T-helper 2 cell treated with Interferon-gamma antibody and Interleukin-4, amounts not matched to agents 5 μg/mL and 100 μg/mL, for 36 hours (primary cell): ENCODE results near the gene MAST2.
A peak's percentile ranks its signal among the peaks of the same experiment; 100 is the strongest.

Experiments used
- DNase-seq: peaks from one replicate; pipeline ENCODE4 v3.0.0; 2021; ENCODE audit warnings: low spot score
- H3K27ac Mint-ChIP-seq: one replicate; pipeline ENCODE4 v1.8.0; 2021; ENCODE audit warnings: mild to moderate bottlenecking, mixed read lengths
- H3K27me3 Mint-ChIP-seq: one replicate; pipeline ENCODE4 v1.8.0; 2021; ENCODE audit warnings: low read depth, mixed read lengths
- H3K36me3 Mint-ChIP-seq: one replicate; pipeline ENCODE4 v1.8.0; 2021; ENCODE audit warnings: low read depth, mixed read lengths
- H3K4me1 Mint-ChIP-seq: one replicate; pipeline ENCODE4 v1.8.0; 2021; ENCODE audit warnings: low read depth, mixed read lengths
- H3K4me3 Mint-ChIP-seq: one replicate; pipeline ENCODE4 v1.8.0; 2022; ENCODE audit warnings: mild to moderate bottlenecking, moderate library complexity, mixed read lengths
- H3K9me3 Mint-ChIP-seq: one replicate; pipeline ENCODE4 v1.8.0; 2021; ENCODE audit warnings: mixed read lengths

MAST2 gene

GRCh38 chr1:45803299-45803780 lies at the start of gene MAST2:
MAST2 (plus strand) TSS chr1:45803612; CDS start chr1:45803896, 284 bp downstream.
- Mint-ChIP-seq H3K27me3 (no peaks in the 10 kb centered on the region), H3K27ac (peak within 1 kb of the TSS; percentile 92), H3K36me3 (peaks cover 12% of the 10 kb centered on the region), H3K4me3 (peak within 1 kb of the TSS; percentile 99), H3K9me3 (no peaks in the 10 kb centered on the region), H3K4me1 (peaks cover 32% of the 10 kb centered on the region)
- DNase-seq, result peak; percentile 93

GRCh38 chr1:45755697-45756096 lies 47.7 kb upstream of the MAST2 start:
- Mint-ChIP-seq H3K36me3 (no peaks in the 10 kb centered on the region), H3K9me3 (peaks cover 14% of the 10 kb centered on the region), H3K4me3 (no peak overlapping the region), H3K4me1 (peaks cover 4% of the 10 kb centered on the region), H3K27ac (no peak overlapping the region), H3K27me3 (peaks cover 15% of the 10 kb centered on the region)
- no peak for DNase-seq

- H3K4me1 Mint-ChIP-seq, result no peaks in the 10 kb centered on the region
- DNase-seq, result no peak
- no peaks in the 10 kb centered on the region for H3K9me3 Mint-ChIP-seq
- no peak overlapping the region for H3K4me3 Mint-ChIP-seq
- no peaks in the 10 kb centered on the region for H3K36me3 Mint-ChIP-seq
- peaks cover 25% of the 10 kb centered on the region for H3K27me3 Mint-ChIP-seq
- no peak overlapping the region for H3K27ac Mint-ChIP-seq
Measured at GRCh38 chr1:45762291-45762690, 41.1 kb upstream of the MAST2 start.

- Mint-ChIP-seq H3K4me3 (no peak overlapping the region), H3K9me3 (no peaks in the 10 kb centered on the region), H3K27ac (no peak overlapping the region), H3K4me1 (no peaks in the 10 kb centered on the region), H3K27me3 (peaks cover 13% of the 10 kb centered on the region), H3K36me3 (no peaks in the 10 kb centered on the region)
- no peak for DNase-seq
Measured at GRCh38 chr1:45765999-45766792, 37.2 kb upstream of the MAST2 start.

- H3K27ac Mint-ChIP-seq, result no peak overlapping the region
- DNase-seq, result no peak
- no peak overlapping the region for H3K4me3 Mint-ChIP-seq
- H3K9me3 Mint-ChIP-seq, result no peaks in the 10 kb centered on the region
- H3K27me3 Mint-ChIP-seq, result peaks cover 9% of the 10 kb centered on the region
- no peaks in the 10 kb centered on the region for H3K4me1 Mint-ChIP-seq
- no peaks in the 10 kb centered on the region for H3K36me3 Mint-ChIP-seq
Measured at GRCh38 chr1:45767035-45767434, 36.4 kb upstream of the MAST2 start.

GRCh38 chr1:45769261-45769932 lies 34.0 kb upstream of the MAST2 start:
- H3K27ac Mint-ChIP-seq, result no peak overlapping the region
- peaks cover 3% of the 10 kb centered on the region for H3K27me3 Mint-ChIP-seq
- no peaks in the 10 kb centered on the region for H3K9me3 Mint-ChIP-seq
- no peak overlapping the region for H3K4me3 Mint-ChIP-seq
- DNase-seq, result no peak
- H3K36me3 Mint-ChIP-seq, result no peaks in the 10 kb centered on the region
- no peaks in the 10 kb centered on the region for H3K4me1 Mint-ChIP-seq

GRCh38 chr1:45772971-45773370 lies 30.4 kb upstream of the MAST2 start:
- Mint-ChIP-seq H3K9me3 (no peaks in the 10 kb centered on the region), H3K4me3 (no peak overlapping the region), H3K27ac (no peak overlapping the region), H3K4me1 (no peaks in the 10 kb centered on the region), H3K36me3 (no peaks in the 10 kb centered on the region), H3K27me3 (no peaks in the 10 kb centered on the region)
- DNase-seq, result no peak

- no peak overlapping the region for H3K4me3 Mint-ChIP-seq
- DNase-seq, result no peak
- H3K36me3 Mint-ChIP-seq, result no peaks in the 10 kb centered on the region
- H3K9me3 Mint-ChIP-seq, result no peaks in the 10 kb centered on the region
- no peak overlapping the region for H3K27ac Mint-ChIP-seq
- peaks cover 14% of the 10 kb centered on the region for H3K27me3 Mint-ChIP-seq
- no peaks in the 10 kb centered on the region for H3K4me1 Mint-ChIP-seq
Measured at GRCh38 chr1:45775794-45776193, 27.6 kb upstream of the MAST2 start.

- peak overlapping the region; percentile 13 for H3K27ac Mint-ChIP-seq
- H3K36me3 Mint-ChIP-seq, result peaks cover 2% of the 10 kb centered on the region
- H3K27me3 Mint-ChIP-seq, result peaks cover 43% of the 10 kb centered on the region
- peak; percentile 23 for DNase-seq
- peak overlapping the region; percentile 67 for H3K4me3 Mint-ChIP-seq
- no peaks in the 10 kb centered on the region for H3K9me3 Mint-ChIP-seq
- H3K4me1 Mint-ChIP-seq, result peaks cover 15% of the 10 kb centered on the region
Measured at GRCh38 chr1:45785583-45785982, 17.8 kb upstream of the MAST2 start.

GRCh38 chr1:45787905-45788304 lies 15.5 kb upstream of the MAST2 start:
- H3K27ac Mint-ChIP-seq, result no peak overlapping the region
- H3K27me3 Mint-ChIP-seq, result peaks cover 44% of the 10 kb centered on the region
- no peak overlapping the region for H3K4me3 Mint-ChIP-seq
- peaks cover 18% of the 10 kb centered on the region for H3K4me1 Mint-ChIP-seq
- H3K9me3 Mint-ChIP-seq, result no peaks in the 10 kb centered on the region
- DNase-seq, result no peak
- peaks cover 2% of the 10 kb centered on the region for H3K36me3 Mint-ChIP-seq

GRCh38 chr1:45789601-45790000 lies 13.8 kb upstream of the MAST2 start:
- no peaks in the 10 kb centered on the region for H3K9me3 Mint-ChIP-seq
- peaks cover 2% of the 10 kb centered on the region for H3K36me3 Mint-ChIP-seq
- DNase-seq, result no peak
- peaks cover 41% of the 10 kb centered on the region for H3K27me3 Mint-ChIP-seq
- H3K4me3 Mint-ChIP-seq, result no peak overlapping the region
- peaks cover 18% of the 10 kb centered on the region for H3K4me1 Mint-ChIP-seq
- no peak overlapping the region for H3K27ac Mint-ChIP-seq

- Mint-ChIP-seq H3K27ac (no peak overlapping the region), H3K9me3 (no peaks in the 10 kb centered on the region), H3K4me3 (no peak overlapping the region), H3K4me1 (peaks cover 2% of the 10 kb centered on the region), H3K27me3 (peaks cover 36% of the 10 kb centered on the region), H3K36me3 (no peaks in the 10 kb centered on the region)
- DNase-seq, result no peak
Measured at GRCh38 chr1:45792744-45793143, 10.7 kb upstream of the MAST2 start.

- no peak for DNase-seq
- Mint-ChIP-seq H3K9me3 (no peaks in the 10 kb centered on the region), H3K4me3 (no peak overlapping the region), H3K36me3 (no peaks in the 10 kb centered on the region), H3K4me1 (peaks cover 2% of the 10 kb centered on the region), H3K27ac (no peak overlapping the region), H3K27me3 (peaks cover 26% of the 10 kb centered on the region)
Measured at GRCh38 chr1:45793942-45794604, 9.3 kb upstream of the MAST2 start.

GRCh38 chr1:45796381-45796780 lies 7.0 kb upstream of the MAST2 start:
- Mint-ChIP-seq H3K4me1 (no peaks in the 10 kb centered on the region), H3K4me3 (no peak overlapping the region), H3K27me3 (peaks cover 22% of the 10 kb centered on the region), H3K9me3 (no peaks in the 10 kb centered on the region), H3K27ac (no peak overlapping the region), H3K36me3 (no peaks in the 10 kb centered on the region)
- DNase-seq, result no peak
